Liver (tissue), 9 donors: Measurements from ENCODE around the gene RAMP3. TPM values are rescaled to one million over a fixed set of nuclear protein-coding genes. Genes with fewer than 3 reads are reported as not detected.

ENCODE experiments used
- DNase-seq: peaks from one replicate; pipeline ENCODE4 v3.0.0-alpha.2; 2017; ENCODE audit warnings: low spot score
- H3K27ac ChIP-seq, 2 donors: one replicate each; pipeline ENCODE4 v1.7.0; 2013; ENCODE audit warnings: inconsistent platforms in 2 of 2, low read length in 2 of 2, control low read depth in 1 of 2, low read depth in 1 of 2, mild to moderate bottlenecking in 1 of 2
- H3K27me3 ChIP-seq, 4 donors: one replicate each; pipeline versions ENCODE4 v1.6.1 to v1.7.0; 2013; ENCODE audit warnings: low read length in 3 of 4, inconsistent platforms in 1 of 4, mild to moderate bottlenecking in 1 of 4, moderate library complexity in 1 of 4; ENCODE audit not compliant: control insufficient read depth in 4 of 4, insufficient read depth in 4 of 4
- H3K36me3 ChIP-seq, 4 donors: one replicate each; pipeline versions ENCODE4 v1.6.1 to v1.7.0; 2013; ENCODE audit warnings: low read length in 3 of 4, mild to moderate bottlenecking in 3 of 4, low read depth in 1 of 4, moderate library complexity in 1 of 4; ENCODE audit not compliant: control insufficient read depth in 4 of 4, insufficient read depth in 3 of 4
- H3K4me1 ChIP-seq, 4 donors: one replicate each; pipeline versions ENCODE4 v1.6.1 to v1.7.0; 2013; ENCODE audit warnings: low read length in 3 of 4, mild to moderate bottlenecking in 3 of 4, moderate library complexity in 1 of 4; ENCODE audit not compliant: control insufficient read depth in 4 of 4, insufficient read depth in 4 of 4
- H3K4me3 ChIP-seq, 3 donors: one replicate each; pipeline versions ENCODE4 v1.6.1 to v1.7.0; 2013; ENCODE audit warnings: low read length in 3 of 3, control low read depth in 1 of 3, low read depth in 1 of 3, mild to moderate bottlenecking in 1 of 3
- H3K9ac ChIP-seq, 2 donors: one replicate each; pipeline ENCODE4 v1.7.0; 2013; ENCODE audit warnings: low read length in 2 of 2, mild to moderate bottlenecking in 2 of 2, moderate library complexity in 2 of 2, control low read depth in 1 of 2, low read depth in 1 of 2
- H3K9me3 ChIP-seq, 4 donors: one replicate each; pipeline versions ENCODE4 v1.6.1 to v1.7.0; 2013; ENCODE audit warnings: low read length in 3 of 4; ENCODE audit not compliant: control insufficient read depth in 4 of 4
- ATF3 ChIP-seq: IDR thresholded peaks from 2 replicates; pipeline ENCODE4 v1.6.1; 2016; ENCODE audit warnings: antibody characterized with exemption
- CTCF ChIP-seq: fragments of 150-350 bp; IDR thresholded peaks from 2 replicates; pipeline ENCODE4 v1.5.1; 2017; ENCODE audit warnings: improper control_type of control experiment, low read depth, low read length; ENCODE audit not compliant: missing input control
- EGR1 ChIP-seq, 2 donors: IDR thresholded peaks; 2 replicates each; pipeline ENCODE4 v1.6.1; 2016 to 2018; ENCODE audit warnings: antibody characterized with exemption in 2 of 2, low read depth in 2 of 2
- FOXA2 ChIP-seq: IDR thresholded peaks from 2 replicates; pipeline ENCODE4 v1.6.1; 2016; ENCODE audit warnings: antibody characterized with exemption
- GABPA ChIP-seq, 2 donors: IDR thresholded peaks in 1 of 2; conservative IDR thresholded peaks in 1 of 2; 2 replicates each; pipeline ENCODE4 v1.6.1; 2016; ENCODE audit warnings: antibody characterized with exemption in 2 of 2, mild to moderate bottlenecking in 1 of 2, moderate library complexity in 1 of 2
- HNF4A ChIP-seq, 2 donors: conservative IDR thresholded peaks; 2 replicates each; pipeline ENCODE4 v1.6.1; 2016; ENCODE audit warnings: antibody characterized with exemption in 2 of 2, mild to moderate bottlenecking in 2 of 2
- HNF4G ChIP-seq: IDR thresholded peaks from 2 replicates; pipeline ENCODE4 v1.6.1; 2016; ENCODE audit warnings: antibody characterized with exemption
- JUND ChIP-seq, 2 donors: IDR thresholded peaks; 2 replicates each; pipeline ENCODE4 v1.6.1; 2016; ENCODE audit warnings: antibody characterized with exemption in 2 of 2
- RAD21 ChIP-seq, 2 donors: IDR thresholded peaks; 2 replicates each; pipeline ENCODE4 v1.6.1; 2016; ENCODE audit warnings: antibody characterized with exemption in 2 of 2, mild to moderate bottlenecking in 2 of 2
- SP1 ChIP-seq: IDR thresholded peaks from 2 replicates; pipeline ENCODE4 v1.6.1; 2018; ENCODE audit warnings: antibody characterized with exemption, mild to moderate bottlenecking
- TAF1 ChIP-seq: conservative IDR thresholded peaks from 2 replicates; pipeline ENCODE4 v1.6.1; 2016; ENCODE audit warnings: antibody characterized with exemption, mild to moderate bottlenecking
- YY1 ChIP-seq: IDR thresholded peaks from 2 replicates; pipeline ENCODE4 v1.6.1; 2016; ENCODE audit warnings: antibody characterized with exemption, mild to moderate bottlenecking
- WGBS: extraction: QIAGEN DNeasy Blood & Tissue Kit; methylation state at CpG from one replicate; pipeline ENCODE4 v1.1.7; 2013; 5-methylcytosine and 5-hydroxymethylcytosine counted together
- polyA plus RNA-seq, 2 donors: library from polyadenylated mRNA; stranded (reverse) in 1 of 2; unstranded in 1 of 2; fragments of 200-250 nt in 1 of 2; fragments of >200 nt in 1 of 2; fragmentation: Nextera tagmentation in 1 of 2; extraction: Ambion mirVana in 1 of 2; gene quantifications; one replicate each; pipeline versions ENCODE4 v1.2.1 to v1.2.3, GENCODE V29; 2013 to 2015
- total RNA-seq, 2 donors: library from RNA; depleted of rRNA; stranded (reverse); fragments of >200 nt; gene quantifications; one replicate each; pipeline ENCODE4 v1.2.3, GENCODE V29; 2014
- TF ChIP-seq, protein P1 (sequence below): IDR thresholded peaks from 2 replicates; pipeline ENCODE4 v1.6.1; 2016; ENCODE audit warnings: antibody characterized with exemption, mild to moderate bottlenecking
- TF ChIP-seq, protein P2 (sequence below): IDR thresholded peaks from 2 replicates; pipeline ENCODE4 v1.6.1; 2016; ENCODE audit warnings: antibody characterized with exemption
- TF ChIP-seq, protein P3 (sequence below): IDR thresholded peaks from 2 replicates; pipeline ENCODE4 v1.6.1; 2016; ENCODE audit warnings: antibody characterized with exemption
- donor health status: healthy.
- donor health status: healthy.
- donor health status: healthy.
- donor health status: healthy.
- donor health status: healthy.

Gene RAMP3
- total and polyA plus RNA-seq, 4 donors: 2.3 to 30.0 (median 22.2) TPM

DNA sequence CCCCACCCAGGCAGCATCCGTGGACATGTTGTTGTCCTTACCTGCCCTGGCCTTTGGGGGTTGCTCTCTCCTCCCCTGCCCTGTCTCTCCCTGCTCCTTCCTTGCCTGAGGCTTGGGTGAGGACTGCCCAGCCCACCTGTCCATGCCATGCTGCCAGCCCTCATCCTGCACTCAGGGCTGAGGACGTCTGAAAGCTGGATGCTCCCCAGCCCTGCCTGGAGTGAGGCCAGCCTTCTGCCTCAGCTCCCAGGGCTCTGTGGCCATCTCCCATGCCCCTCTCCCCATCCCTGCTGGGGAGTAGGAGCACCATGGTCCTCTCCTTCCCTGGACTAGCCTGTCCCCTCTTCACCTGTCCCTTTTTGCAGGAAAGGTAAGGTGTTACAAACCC is 68.4 kb downstream of the RAMP3 start:
- no peaks in the 10 kb centered on the region for H3K9me3 ChIP-seq
- H3K36me3 ChIP-seq: no peaks in the 10 kb centered on the region
- WGBS: 41% methylated on average over 2 of the region's 2 CpGs

More for the DNA sequence above, 68.4 kb downstream of the RAMP3 start:
- no peak overlapping the region for H3K9ac ChIP-seq
- H3K4me3 ChIP-seq: no peak overlapping the region
- H3K4me1 ChIP-seq: no peaks in the 10 kb centered on the region
- no peak for DNase-seq
- no peaks in the 10 kb centered on the region for H3K27me3 ChIP-seq
- no peak overlapping the region for H3K27ac ChIP-seq
- TF ChIP-seq ATF3 (no peak), HNF4G (no peak), EGR1 (IDR thresholded peaks at IDR 0.05; ENCODE audit: low read depth in 2 of 2) (no peak), GABPA (IDR thresholded peaks at IDR 0.05 in 1 of 2, conservative IDR thresholded peaks at IDR 0.05 in 1 of 2) (no peak), FOXA2 (no peak), CTCF (no peak), RAD21 (IDR thresholded peaks at IDR 0.05) (no peak), SP1 (no peak), JUND (IDR thresholded peaks at IDR 0.05) (no peak), TAF1 (no peak), YY1 (no peak), HNF4A (conservative IDR thresholded peaks at IDR 0.05) (no peak)
- TF ChIP-seq, protein P1, sequence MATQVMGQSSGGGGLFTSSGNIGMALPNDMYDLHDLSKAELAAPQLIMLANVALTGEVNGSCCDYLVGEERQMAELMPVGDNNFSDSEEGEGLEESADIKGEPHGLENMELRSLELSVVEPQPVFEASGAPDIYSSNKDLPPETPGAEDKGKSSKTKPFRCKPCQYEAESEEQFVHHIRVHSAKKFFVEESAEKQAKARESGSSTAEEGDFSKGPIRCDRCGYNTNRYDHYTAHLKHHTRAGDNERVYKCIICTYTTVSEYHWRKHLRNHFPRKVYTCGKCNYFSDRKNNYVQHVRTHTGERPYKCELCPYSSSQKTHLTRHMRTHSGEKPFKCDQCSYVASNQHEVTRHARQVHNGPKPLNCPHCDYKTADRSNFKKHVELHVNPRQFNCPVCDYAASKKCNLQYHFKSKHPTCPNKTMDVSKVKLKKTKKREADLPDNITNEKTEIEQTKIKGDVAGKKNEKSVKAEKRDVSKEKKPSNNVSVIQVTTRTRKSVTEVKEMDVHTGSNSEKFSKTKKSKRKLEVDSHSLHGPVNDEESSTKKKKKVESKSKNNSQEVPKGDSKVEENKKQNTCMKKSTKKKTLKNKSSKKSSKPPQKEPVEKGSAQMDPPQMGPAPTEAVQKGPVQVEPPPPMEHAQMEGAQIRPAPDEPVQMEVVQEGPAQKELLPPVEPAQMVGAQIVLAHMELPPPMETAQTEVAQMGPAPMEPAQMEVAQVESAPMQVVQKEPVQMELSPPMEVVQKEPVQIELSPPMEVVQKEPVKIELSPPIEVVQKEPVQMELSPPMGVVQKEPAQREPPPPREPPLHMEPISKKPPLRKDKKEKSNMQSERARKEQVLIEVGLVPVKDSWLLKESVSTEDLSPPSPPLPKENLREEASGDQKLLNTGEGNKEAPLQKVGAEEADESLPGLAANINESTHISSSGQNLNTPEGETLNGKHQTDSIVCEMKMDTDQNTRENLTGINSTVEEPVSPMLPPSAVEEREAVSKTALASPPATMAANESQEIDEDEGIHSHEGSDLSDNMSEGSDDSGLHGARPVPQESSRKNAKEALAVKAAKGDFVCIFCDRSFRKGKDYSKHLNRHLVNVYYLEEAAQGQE: no peak
- TF ChIP-seq, protein P2, sequence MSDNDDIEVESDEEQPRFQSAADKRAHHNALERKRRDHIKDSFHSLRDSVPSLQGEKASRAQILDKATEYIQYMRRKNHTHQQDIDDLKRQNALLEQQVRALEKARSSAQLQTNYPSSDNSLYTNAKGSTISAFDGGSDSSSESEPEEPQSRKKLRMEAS: no peak
- TF ChIP-seq, protein P3, sequence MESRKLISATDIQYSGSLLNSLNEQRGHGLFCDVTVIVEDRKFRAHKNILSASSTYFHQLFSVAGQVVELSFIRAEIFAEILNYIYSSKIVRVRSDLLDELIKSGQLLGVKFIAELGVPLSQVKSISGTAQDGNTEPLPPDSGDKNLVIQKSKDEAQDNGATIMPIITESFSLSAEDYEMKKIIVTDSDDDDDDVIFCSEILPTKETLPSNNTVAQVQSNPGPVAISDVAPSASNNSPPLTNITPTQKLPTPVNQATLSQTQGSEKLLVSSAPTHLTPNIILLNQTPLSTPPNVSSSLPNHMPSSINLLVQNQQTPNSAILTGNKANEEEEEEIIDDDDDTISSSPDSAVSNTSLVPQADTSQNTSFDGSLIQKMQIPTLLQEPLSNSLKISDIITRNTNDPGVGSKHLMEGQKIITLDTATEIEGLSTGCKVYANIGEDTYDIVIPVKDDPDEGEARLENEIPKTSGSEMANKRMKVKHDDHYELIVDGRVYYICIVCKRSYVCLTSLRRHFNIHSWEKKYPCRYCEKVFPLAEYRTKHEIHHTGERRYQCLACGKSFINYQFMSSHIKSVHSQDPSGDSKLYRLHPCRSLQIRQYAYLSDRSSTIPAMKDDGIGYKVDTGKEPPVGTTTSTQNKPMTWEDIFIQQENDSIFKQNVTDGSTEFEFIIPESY: no peak
